Subcutaneous adipose tissue (tissue), 4 donors: Measurements from ENCODE around the gene PRPSAP1. TPM values are rescaled to one million over a fixed set of nuclear protein-coding genes. Genes with fewer than 3 reads are reported as not detected.

Experiments
- CTCF ChIP-seq: fragments of 450-650 bp; IDR thresholded peaks from one replicate; pipeline ENCODE4 v1.5.1; 2016; ENCODE audit warnings: low read depth, mild to moderate bottlenecking, control low read depth, antibody characterized with exemption, moderate library complexity
- total RNA-seq, 4 donors: library from RNA; depleted of rRNA; stranded (reverse); fragments of >200 nt; gene quantifications; one replicate each; pipeline ENCODE4 v1.1.0, GENCODE V29; 2016

PRPSAP1 gene
- total RNA-seq, 4 donors from 2014 or later = 64.4 to 104 (median 71.2) TPM

GRCh38 chr17:76318586-76318985 lies 35.1 kb downstream of the PRPSAP1 start:
- TF ChIP-seq CTCF = no peak

GRCh38 chr17:76317535-76317934 lies 36.2 kb downstream of the PRPSAP1 start:
- TF ChIP-seq CTCF = no peak

GRCh38 chr17:76314392-76315227 lies 39.1 kb downstream of the PRPSAP1 start:
- no peak for TF ChIP-seq CTCF

- TF ChIP-seq CTCF = no peak
Observed at GRCh38 chr17:76312735-76313134, 41.0 kb downstream of the PRPSAP1 start.

- TF ChIP-seq CTCF = no peak
Observed at GRCh38 chr17:76309461-76309860, 44.3 kb downstream of the PRPSAP1 start.

GRCh38 chr17:76307966-76308338 lies 45.8 kb downstream of the PRPSAP1 start, which contains the start of gene QRICH2:
QRICH2 (minus strand) TSS chr17:76308276; CDS start chr17:76307998, 278 bp downstream.
- TF ChIP-seq CTCF = no peak

- TF ChIP-seq CTCF = no peak
Observed at GRCh38 chr17:76307299-76307965, 46.3 kb downstream of the PRPSAP1 start.
